Endodermal cell (in vitro differentiated cells): ENCODE results near the gene TMEM164. TPM values are rescaled to one million over a fixed set of nuclear protein-coding genes. Genes with fewer than 3 reads are reported as not detected.

Experiments used
- DNase-seq: peaks from one replicate; pipeline ENCODE4 v3.0.0-alpha.2; 2017
- H3K27ac ChIP-seq: 2 replicates; pipeline ENCODE4 v1.5.1; 2013; ENCODE audit warnings: mild to moderate bottlenecking, low read depth, low read length, moderate library complexity
- H3K27me3 ChIP-seq: 2 replicates; pipeline ENCODE4 v1.6.1; 2013; ENCODE audit warnings: mild to moderate bottlenecking, low read length, moderate library complexity; ENCODE audit not compliant: insufficient read depth, control insufficient read depth, poor library complexity, severe bottlenecking
- H3K36me3 ChIP-seq: 2 replicates; pipeline ENCODE4 v1.7.0; 2013; ENCODE audit warnings: mild to moderate bottlenecking, low read length, moderate library complexity; ENCODE audit not compliant: control insufficient read depth, insufficient read depth
- H3K4me1 ChIP-seq: one replicate; pipeline ENCODE4 v1.7.0; 2013; ENCODE audit warnings: low read length; ENCODE audit not compliant: control insufficient read depth, insufficient read depth
- H3K4me3 ChIP-seq: 2 replicates; pipeline ENCODE4 v1.5.1; 2013; ENCODE audit warnings: mild to moderate bottlenecking, low read length, moderate library complexity
- H3K9ac ChIP-seq: 2 replicates; pipeline ENCODE4 v1.6.1; 2013; ENCODE audit warnings: mild to moderate bottlenecking, low read length, moderate library complexity; ENCODE audit not compliant: poor library complexity, severe bottlenecking; ENCODE audit errors: extremely low read depth
- H3K9me3 ChIP-seq: 2 replicates; pipeline ENCODE4 v1.6.1; 2013; ENCODE audit warnings: mild to moderate bottlenecking, low read length, moderate library complexity; ENCODE audit not compliant: control insufficient read depth
- H3K27ac Mint-ChIP-seq: 2 replicates; pipeline ENCODE4 v1.8.0; 2020; ENCODE audit warnings: mixed read lengths
- H3K27me3 Mint-ChIP-seq: 2 replicates; pipeline ENCODE4 v1.8.0; 2021; ENCODE audit warnings: mild to moderate bottlenecking, mixed read lengths; ENCODE audit not compliant: insufficient read depth
- H3K36me3 Mint-ChIP-seq: 2 replicates; pipeline ENCODE4 v1.8.0; 2020; ENCODE audit warnings: low read depth, mixed read lengths
- H3K4me1 Mint-ChIP-seq: 2 replicates; pipeline ENCODE4 v1.8.0; 2020; ENCODE audit warnings: mixed read lengths
- H3K4me3 Mint-ChIP-seq: 2 replicates; pipeline ENCODE4 v1.8.0; 2020; ENCODE audit warnings: mild to moderate bottlenecking, moderate library complexity, mixed read lengths
- H3K9me3 Mint-ChIP-seq: 2 replicates; pipeline ENCODE4 v1.8.0; 2020; ENCODE audit warnings: mild to moderate bottlenecking, mixed read lengths
- WGBS, 2 experiments: methylation state at CpG; one replicate each; pipeline versions ENCODE4 v1.1.5 to v1.1.7; 2013; ENCODE audit warnings: missing lambda C conversion rate in 2 of 2, mixed read lengths in 1 of 2; ENCODE audit not compliant: insufficient coverage in 1 of 2, insufficient read length in 1 of 2; 5-methylcytosine and 5-hydroxymethylcytosine counted together
- total RNA-seq, 2 donors: library from RNA; stranded (reverse); fragmentation: NEBNext Ultra II Directional in 1 of 2; extraction: Animal tissue kit (Norgen Biotek cat#: 25700) in 1 of 2; gene quantifications; 2 replicates in 1 of 2; 3 replicates in 1 of 2; pipeline ENCODE4 v1.2.1, GENCODE V29; 2021
- TF ChIP-seq, protein P1 (sequence below): fragments of 200-600 bp; sonication (generic); conservative IDR thresholded peaks from 2 replicates; pipeline ENCODE4 v1.5.0; 2021; ENCODE audit warnings: antibody characterized with exemption, mild to moderate bottlenecking

TMEM164 gene
- total RNA-seq, 2 donors from 2014 or later, result 30.4 to 50.7 TPM

DNA sequence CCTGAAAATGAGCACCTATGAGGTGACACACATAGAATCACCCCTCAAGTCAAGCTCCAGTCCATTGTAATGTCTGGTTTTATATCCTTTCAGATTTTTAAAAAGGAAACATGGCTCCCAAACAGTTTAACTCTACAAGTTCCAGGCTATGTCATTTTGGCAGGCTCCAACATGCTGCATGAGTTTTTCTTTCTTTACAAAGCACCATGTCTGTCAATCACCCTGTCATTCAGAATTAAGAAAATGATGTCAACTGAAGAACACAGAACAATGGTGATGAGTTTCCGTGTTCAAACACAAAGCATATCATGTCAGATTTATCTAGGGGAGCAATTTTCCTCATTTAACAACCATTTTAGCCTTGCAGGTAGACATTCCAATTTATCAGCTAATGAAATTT lies 208.4 kb downstream of the TMEM164 start:
- H3K27ac ChIP-seq, result no peak overlapping the region
- H3K9me3 Mint-ChIP-seq, result no peaks in the 10 kb centered on the region

DNA sequence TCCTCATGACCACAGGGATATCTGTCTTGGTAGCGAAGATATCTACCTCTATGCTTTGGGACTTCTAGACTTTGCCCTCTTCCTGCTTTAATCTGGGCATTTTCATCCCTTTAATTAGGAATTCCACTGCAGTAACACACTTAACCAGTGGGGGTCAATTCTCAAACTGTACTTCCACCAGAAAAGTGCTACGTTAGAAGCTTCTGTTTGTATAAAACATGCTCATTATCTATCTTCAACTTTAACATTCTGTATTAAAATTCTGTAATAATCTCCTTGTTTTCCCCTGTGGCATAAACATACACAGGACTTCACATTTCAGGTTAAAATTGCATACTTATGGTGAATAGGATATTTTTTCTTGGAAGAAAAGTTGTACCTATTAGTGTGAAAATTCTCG lies 209.4 kb downstream of the TMEM164 start:
- Histone ChIP-seq H3K4me3 (no peak overlapping the region), H3K4me1 (no peaks in the 10 kb centered on the region), H3K27ac (no peak overlapping the region), H3K27me3 (no peaks in the 10 kb centered on the region), H3K9ac (no peak overlapping the region), H3K36me3 (peaks cover 19% of the 10 kb centered on the region), H3K9me3 (no peaks in the 10 kb centered on the region)
- no peak overlapping the region for H3K27ac Mint-ChIP-seq
- peaks cover 12% of the 10 kb centered on the region for H3K36me3 Mint-ChIP-seq
- H3K4me1 Mint-ChIP-seq, result peaks cover 7% of the 10 kb centered on the region
- no peak overlapping the region for H3K4me3 Mint-ChIP-seq
- whole genome bisulfite sequencing, 2 experiments, result 100% methylated on average over 1 to 2 of the region's 3 CpGs
- TF ChIP-seq, protein P1, sequence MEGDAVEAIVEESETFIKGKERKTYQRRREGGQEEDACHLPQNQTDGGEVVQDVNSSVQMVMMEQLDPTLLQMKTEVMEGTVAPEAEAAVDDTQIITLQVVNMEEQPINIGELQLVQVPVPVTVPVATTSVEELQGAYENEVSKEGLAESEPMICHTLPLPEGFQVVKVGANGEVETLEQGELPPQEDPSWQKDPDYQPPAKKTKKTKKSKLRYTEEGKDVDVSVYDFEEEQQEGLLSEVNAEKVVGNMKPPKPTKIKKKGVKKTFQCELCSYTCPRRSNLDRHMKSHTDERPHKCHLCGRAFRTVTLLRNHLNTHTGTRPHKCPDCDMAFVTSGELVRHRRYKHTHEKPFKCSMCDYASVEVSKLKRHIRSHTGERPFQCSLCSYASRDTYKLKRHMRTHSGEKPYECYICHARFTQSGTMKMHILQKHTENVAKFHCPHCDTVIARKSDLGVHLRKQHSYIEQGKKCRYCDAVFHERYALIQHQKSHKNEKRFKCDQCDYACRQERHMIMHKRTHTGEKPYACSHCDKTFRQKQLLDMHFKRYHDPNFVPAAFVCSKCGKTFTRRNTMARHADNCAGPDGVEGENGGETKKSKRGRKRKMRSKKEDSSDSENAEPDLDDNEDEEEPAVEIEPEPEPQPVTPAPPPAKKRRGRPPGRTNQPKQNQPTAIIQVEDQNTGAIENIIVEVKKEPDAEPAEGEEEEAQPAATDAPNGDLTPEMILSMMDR, result peak; percentile 70
- DNase-seq, result no peak
- H3K9me3 Mint-ChIP-seq, result no peaks in the 10 kb centered on the region
- no peaks in the 10 kb centered on the region for H3K27me3 Mint-ChIP-seq

More for the DNA sequence above, 208.4 kb downstream of the TMEM164 start:
- no peak overlapping the region for H3K4me3 ChIP-seq
- WGBS, 2 experiments, result 40 to 91% methylated on average over 1 of the region's 1 CpG
- TF ChIP-seq, protein P1, result no peak
- no peak overlapping the region for H3K9ac ChIP-seq
- no peak overlapping the region for H3K27ac Mint-ChIP-seq
- no peaks in the 10 kb centered on the region for H3K4me1 ChIP-seq
- H3K27me3 ChIP-seq, result no peaks in the 10 kb centered on the region
- H3K27me3 Mint-ChIP-seq, result no peaks in the 10 kb centered on the region
- peaks cover 13% of the 10 kb centered on the region for H3K36me3 Mint-ChIP-seq
- DNase-seq, result no peak
- peaks cover 7% of the 10 kb centered on the region for H3K4me1 Mint-ChIP-seq
- peaks cover 24% of the 10 kb centered on the region for H3K36me3 ChIP-seq
- H3K4me3 Mint-ChIP-seq, result no peak overlapping the region
- no peaks in the 10 kb centered on the region for H3K9me3 ChIP-seq

DNA sequence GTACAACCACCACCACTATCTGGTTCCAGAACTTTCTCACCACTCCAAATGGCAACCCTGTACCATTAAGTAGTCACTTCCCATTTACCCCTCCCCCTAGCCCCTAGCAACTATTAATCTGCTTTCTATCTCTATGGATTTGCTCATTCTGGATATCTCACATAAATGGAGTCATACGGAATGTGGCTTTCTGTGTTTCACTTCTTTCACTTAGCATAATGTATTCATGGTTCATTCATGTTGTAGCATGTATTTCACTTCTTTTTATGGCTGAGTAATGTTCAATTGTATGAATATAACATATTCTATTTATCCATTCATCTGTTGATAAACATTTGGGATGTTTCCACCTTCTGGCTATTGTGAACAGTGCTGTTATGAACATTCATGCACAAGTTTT lies 210.3 kb downstream of the TMEM164 start:
- no peaks in the 10 kb centered on the region for H3K9me3 ChIP-seq
- H3K36me3 ChIP-seq, result peaks cover 17% of the 10 kb centered on the region
- no peaks in the 10 kb centered on the region for H3K27me3 ChIP-seq
- TF ChIP-seq, protein P1, result no peak
- no peak overlapping the region for H3K27ac ChIP-seq
- Mint-ChIP-seq H3K36me3 (peaks cover 10% of the 10 kb centered on the region), H3K9me3 (no peaks in the 10 kb centered on the region), H3K27me3 (no peaks in the 10 kb centered on the region), H3K4me1 (peaks cover 7% of the 10 kb centered on the region), H3K27ac (no peak overlapping the region), H3K4me3 (no peak overlapping the region)
- H3K9ac ChIP-seq, result no peak overlapping the region
- WGBS, 2 experiments, result no CpG with 5 or more reads among the region's 1 CpG
- DNase-seq, result no peak
- no peak overlapping the region for H3K4me3 ChIP-seq
- H3K4me1 ChIP-seq, result no peaks in the 10 kb centered on the region
